ENCODE measurements around the gene GPR61. TPM values are rescaled to one million over a fixed set of nuclear protein-coding genes. Genes with fewer than 3 reads are reported as not detected.

GPR61 gene
- total RNA-seq, 1 experiment from 2014 or later: 0.48 TPM

DNA sequence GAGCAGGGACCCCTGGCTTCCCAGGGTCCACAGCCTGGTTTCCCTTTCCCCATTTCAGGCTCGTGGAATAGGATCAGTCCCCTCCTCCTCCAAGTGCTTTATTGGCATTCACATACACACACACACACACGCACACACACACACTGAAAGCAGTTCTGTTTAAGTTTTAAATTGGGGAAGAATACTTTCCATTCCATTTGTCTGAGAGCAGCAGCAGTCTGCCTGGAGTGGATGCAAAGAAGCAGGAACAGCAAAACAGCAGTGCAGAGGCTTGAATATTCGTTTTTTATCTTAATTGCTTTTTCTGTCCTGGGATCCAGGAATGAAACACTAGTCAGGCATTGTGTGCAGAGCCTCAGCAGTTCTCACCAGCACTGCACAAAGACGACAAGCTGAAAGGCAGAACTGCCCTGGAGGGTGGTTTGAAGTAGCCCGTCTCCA is 38.7 kb upstream of the GPR61 start:
- Histone ChIP-seq H3K23ac (ENCODE audit: insufficient read length, low read depth, low read length) (no peak overlapping the region), H4K20me1 (ENCODE audit: control insufficient read depth, insufficient read depth, insufficient read length) (no peaks in the 10 kb centered on the region), H3K79me1 (ENCODE audit: insufficient read depth, low read depth, low read length, poor library complexity, severe bottlenecking) (no peaks in the 10 kb centered on the region), H2BK20ac (ENCODE audit: low read depth, low read length, poor library complexity, severe bottlenecking) (no peak overlapping the region), H3K27me3 (ENCODE audit: insufficient read depth, low read length) (no peaks in the 10 kb centered on the region), H2AK5ac (ENCODE audit: insufficient read length, low read length) (no peak overlapping the region), H4K91ac (ENCODE audit: insufficient read length, low read depth, low read length) (no peak overlapping the region), H3K27ac (ENCODE audit: insufficient read length, low read depth, low read length) (no peak overlapping the region), H2BK12ac (ENCODE audit: insufficient read length, low read depth, low read length) (no peak overlapping the region), H3K23me2 (ENCODE audit: insufficient read length, low read depth, low read length, poor library complexity, severe bottlenecking) (no peaks in the 10 kb centered on the region), H3K9me3 (ENCODE audit: control insufficient read depth, low read depth, low read length) (no peaks in the 10 kb centered on the region), H3K56ac (ENCODE audit: insufficient read length, low read depth, low read length) (no peak overlapping the region), H2AFZ (ENCODE audit: low read length) (no peak overlapping the region), H4K5ac (ENCODE audit: insufficient read length, low read depth, low read length) (no peak overlapping the region), H3K9ac (ENCODE audit: extremely low read depth, insufficient read length, low read length) (no peak overlapping the region), H2BK5ac (ENCODE audit: insufficient read length, low read length) (no peak overlapping the region), H2BK15ac (ENCODE audit: low read depth, low read length) (no peak overlapping the region), H3K4me2 (ENCODE audit: insufficient read depth, insufficient read length, low read length) (no peak overlapping the region), H3K4me1 (ENCODE audit: insufficient read depth, low read length) (peaks cover 2% of the 10 kb centered on the region; the same call in 1 of the 2 replicates), H3T11ph (ENCODE audit: low read length) (no peak overlapping the region), H4K8ac (replicated peaks; ENCODE audit: insufficient read length, low read depth, low read length) (no peak overlapping the region), H3K79me2 (ENCODE audit: insufficient read depth, low read length) (no peaks in the 10 kb centered on the region), H3K14ac (ENCODE audit: insufficient read depth, low read length) (no peak overlapping the region), H2BK120ac (ENCODE audit: low read depth, low read length, poor library complexity, severe bottlenecking) (no peak overlapping the region), H3K4ac (ENCODE audit: low read depth, low read length) (no peak overlapping the region), H3K18ac (ENCODE audit: insufficient read length, low read depth, low read length) (no peak overlapping the region)
- H3K9me3 Mint-ChIP-seq: no peaks in the 10 kb centered on the region
- peaks cover 0 to 10% (median 5%) of the 10 kb centered on the region in 3 experiments; a peak in 5 of 7 replicates for H3K36me3 Mint-ChIP-seq (ENCODE audit: insufficient read depth in 1 of 3, low read depth in 3 of 3)
- DNase-seq: no peak
- no peaks in the 10 kb centered on the region for H3K27me3 Mint-ChIP-seq (ENCODE audit: low read depth)
- TF ChIP-seq, protein P1, sequence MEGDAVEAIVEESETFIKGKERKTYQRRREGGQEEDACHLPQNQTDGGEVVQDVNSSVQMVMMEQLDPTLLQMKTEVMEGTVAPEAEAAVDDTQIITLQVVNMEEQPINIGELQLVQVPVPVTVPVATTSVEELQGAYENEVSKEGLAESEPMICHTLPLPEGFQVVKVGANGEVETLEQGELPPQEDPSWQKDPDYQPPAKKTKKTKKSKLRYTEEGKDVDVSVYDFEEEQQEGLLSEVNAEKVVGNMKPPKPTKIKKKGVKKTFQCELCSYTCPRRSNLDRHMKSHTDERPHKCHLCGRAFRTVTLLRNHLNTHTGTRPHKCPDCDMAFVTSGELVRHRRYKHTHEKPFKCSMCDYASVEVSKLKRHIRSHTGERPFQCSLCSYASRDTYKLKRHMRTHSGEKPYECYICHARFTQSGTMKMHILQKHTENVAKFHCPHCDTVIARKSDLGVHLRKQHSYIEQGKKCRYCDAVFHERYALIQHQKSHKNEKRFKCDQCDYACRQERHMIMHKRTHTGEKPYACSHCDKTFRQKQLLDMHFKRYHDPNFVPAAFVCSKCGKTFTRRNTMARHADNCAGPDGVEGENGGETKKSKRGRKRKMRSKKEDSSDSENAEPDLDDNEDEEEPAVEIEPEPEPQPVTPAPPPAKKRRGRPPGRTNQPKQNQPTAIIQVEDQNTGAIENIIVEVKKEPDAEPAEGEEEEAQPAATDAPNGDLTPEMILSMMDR (conservative IDR thresholded peaks at IDR 0.05): no peak
- peaks cover 17 to 20% of the 10 kb centered on the region in 2 experiments for H3K4me1 Mint-ChIP-seq
- no peak overlapping the region; a peak in 1 of 7 replicates for H3K27ac Mint-ChIP-seq
- WGBS (ENCODE audit: extremely low coverage, insufficient read length, low lambda C conversion rate): no CpG with 5 or more reads among the region's 5 CpGs
- H3K4me3 Mint-ChIP-seq: no peak overlapping the region
